IPS-15b (cell line): ENCODE measurements around the gene TET1.
"Not testable (repeated sequence)": the region's sequence is repeated elsewhere in the genome, so short reads cannot be mapped to it uniquely, and the experiment has no call there.

ENCODE experiments used
- H3K27me3 ChIP-seq: one replicate; pipeline ENCODE4 v1.6.1; 2013; ENCODE audit warnings: low read length; ENCODE audit not compliant: control insufficient read depth, insufficient read depth
- H3K36me3 ChIP-seq: one replicate; pipeline ENCODE4 v1.6.1; 2013; ENCODE audit warnings: low read length; ENCODE audit not compliant: control insufficient read depth, insufficient read depth
- H3K4me1 ChIP-seq: one replicate; pipeline ENCODE4 v1.6.1; 2013; ENCODE audit warnings: mild to moderate bottlenecking, low read length; ENCODE audit not compliant: control insufficient read depth, insufficient read depth
- H3K4me3 ChIP-seq: one replicate; pipeline ENCODE4 v1.5.1; 2013; ENCODE audit warnings: low read depth, low read length
- H3K9ac ChIP-seq: one replicate; pipeline ENCODE4 v1.6.1; 2013; ENCODE audit warnings: low read depth, mild to moderate bottlenecking, low read length
- H3K9me3 ChIP-seq: one replicate; pipeline ENCODE4 v1.6.1; 2013; ENCODE audit warnings: mild to moderate bottlenecking, low read length; ENCODE audit not compliant: control insufficient read depth, insufficient read depth

The TET1 gene

DNA sequence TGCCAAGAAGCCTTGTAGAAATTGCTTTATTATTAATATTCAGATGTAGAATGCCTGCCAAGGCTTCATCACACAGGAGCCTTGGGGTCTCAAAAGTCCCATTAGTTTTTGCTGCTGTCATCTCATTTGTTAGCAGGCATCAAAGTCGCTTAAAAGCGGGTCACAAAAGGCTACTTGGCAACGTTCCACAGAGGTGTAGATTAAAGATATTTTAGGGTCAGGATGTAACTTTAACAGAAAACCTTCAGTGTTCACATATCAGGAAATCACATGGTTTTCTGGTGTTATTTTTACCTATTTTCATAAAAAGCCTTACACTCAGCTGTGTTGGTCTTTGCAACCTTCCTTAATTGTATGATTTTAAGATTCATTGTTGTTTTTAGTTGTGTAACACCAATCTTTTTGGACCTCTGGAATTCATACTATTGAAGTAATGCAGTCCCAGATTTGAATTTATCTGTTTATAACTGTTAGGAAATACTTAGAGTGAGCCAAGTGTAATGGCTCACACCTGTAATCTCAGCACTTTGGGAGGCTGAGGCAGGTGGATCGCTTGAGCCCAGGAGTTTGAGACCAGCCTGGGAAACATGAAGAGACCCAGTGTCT lies 65.3 kb downstream of the TET1 start:
- Histone ChIP-seq H3K4me3 (no peak overlapping the region), H3K9ac (no peak overlapping the region), H3K36me3 (peaks cover 3% of the 10 kb centered on the region), H3K9me3 (no peaks in the 10 kb centered on the region), H3K4me1 (peaks cover 3% of the 10 kb centered on the region), H3K27me3 (no peaks in the 10 kb centered on the region)

DNA sequence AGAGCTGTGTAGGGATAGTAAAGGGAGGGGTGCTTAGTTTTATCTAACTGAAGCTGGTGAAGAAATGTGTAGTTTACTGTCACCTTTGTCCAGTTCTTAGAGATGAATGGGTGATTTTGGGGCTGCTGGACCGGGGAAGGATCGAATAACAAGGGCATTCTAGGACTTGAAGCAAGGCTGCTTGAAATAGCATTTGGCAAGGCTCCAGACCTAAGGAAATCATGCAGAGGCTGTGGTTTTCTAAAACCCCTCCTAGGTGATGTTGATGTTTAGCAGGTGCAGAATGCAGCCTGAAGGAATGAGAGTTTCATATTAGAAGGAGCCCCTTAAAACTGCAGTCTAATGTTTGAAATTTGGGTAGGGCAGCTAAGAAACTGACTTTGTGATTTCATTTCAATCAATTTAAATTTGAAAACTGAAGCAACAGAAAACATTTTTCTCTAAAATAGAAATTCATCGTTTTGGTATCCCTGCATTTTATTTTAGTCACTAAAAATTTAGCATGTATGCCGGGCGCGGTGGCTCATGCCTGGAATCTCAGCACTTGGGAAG lies 68.5 kb downstream of the TET1 start:
- Histone ChIP-seq H3K27me3 (no peaks in the 10 kb centered on the region), H3K4me1 (no peaks in the 10 kb centered on the region), H3K36me3 (peaks cover 3% of the 10 kb centered on the region), H3K9ac (no peak overlapping the region), H3K4me3 (no peak overlapping the region), H3K9me3 (no peaks in the 10 kb centered on the region)

DNA sequence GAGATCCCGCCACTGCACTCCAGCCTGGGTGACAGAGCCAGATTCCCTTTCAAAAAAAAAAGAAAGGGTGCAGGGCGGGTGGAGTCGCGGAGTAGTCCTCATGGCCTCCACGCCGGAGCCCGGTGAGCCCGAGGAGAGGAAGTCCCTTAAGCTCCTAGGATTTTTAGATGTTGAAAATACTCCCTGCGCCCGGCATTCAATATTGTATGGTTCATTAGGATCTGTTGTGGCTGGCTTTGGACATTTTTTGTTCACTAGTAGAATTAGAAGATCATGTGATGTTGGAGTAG lies 72.1 kb downstream of the TET1 start:
- H3K9ac ChIP-seq, H3K4me1 ChIP-seq, H3K4me3 ChIP-seq, H3K9me3 ChIP-seq, H3K27me3 ChIP-seq, H3K36me3 ChIP-seq: not testable (repeated sequence)

DNA sequence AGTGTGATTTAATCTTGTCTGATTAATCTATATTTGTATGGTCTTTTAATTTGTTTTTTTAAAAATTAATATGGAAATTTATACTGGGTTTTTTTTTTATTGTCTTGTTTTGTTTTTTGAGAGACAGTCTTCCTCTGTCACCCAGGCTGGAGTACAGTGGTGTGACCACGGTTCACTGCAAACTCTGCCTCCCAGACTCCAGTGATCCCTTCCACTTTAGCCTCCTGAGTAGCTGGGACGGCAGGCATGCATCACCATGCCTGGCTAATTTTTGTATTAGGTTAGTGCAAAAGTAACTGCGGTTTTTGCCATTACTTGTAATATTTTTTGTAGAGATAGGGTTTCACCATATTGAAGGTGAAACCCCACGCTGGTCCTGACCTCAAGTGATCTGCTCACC lies 73.1 kb downstream of the TET1 start:
- Histone ChIP-seq H3K9me3 (no peaks in the 10 kb centered on the region), H3K4me1 (no peaks in the 10 kb centered on the region), H3K27me3 (no peaks in the 10 kb centered on the region), H3K4me3 (no peak overlapping the region), H3K9ac (no peak overlapping the region), H3K36me3 (peaks cover 3% of the 10 kb centered on the region)

DNA sequence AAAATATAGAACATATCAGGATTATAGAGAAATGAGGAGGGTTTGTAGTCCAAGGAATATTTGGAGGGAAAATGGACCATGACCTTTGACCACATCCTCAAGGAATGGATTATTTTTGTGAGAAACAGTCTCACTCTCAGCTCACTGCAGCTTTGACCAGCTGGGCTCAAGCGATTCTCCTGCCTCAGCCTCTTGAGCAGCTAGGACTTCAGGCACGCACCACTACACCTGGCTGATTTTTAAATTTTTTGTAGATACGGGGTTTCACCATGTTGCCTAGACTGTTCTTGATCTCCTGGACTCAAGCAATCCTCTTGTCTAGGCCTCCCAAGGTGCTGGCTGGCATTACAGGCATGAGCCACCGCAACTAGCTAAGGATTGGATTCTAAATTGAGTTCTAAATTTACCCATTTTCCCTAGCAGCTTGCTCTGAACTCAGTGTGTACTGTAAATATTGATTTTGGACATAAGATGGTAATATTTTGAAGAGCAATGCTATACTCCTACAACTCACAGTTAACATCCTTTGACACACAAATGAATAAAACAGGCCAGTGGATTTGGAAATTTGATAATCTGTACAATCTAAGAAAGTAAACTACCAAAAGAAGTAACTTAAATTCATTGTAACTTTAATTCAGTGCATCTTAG lies 73.8 kb downstream of the TET1 start:
- Histone ChIP-seq H3K4me1 (no peaks in the 10 kb centered on the region), H3K36me3 (peaks cover 3% of the 10 kb centered on the region), H3K27me3 (no peaks in the 10 kb centered on the region), H3K9me3 (no peaks in the 10 kb centered on the region), H3K4me3 (no peak overlapping the region), H3K9ac (no peak overlapping the region)

DNA sequence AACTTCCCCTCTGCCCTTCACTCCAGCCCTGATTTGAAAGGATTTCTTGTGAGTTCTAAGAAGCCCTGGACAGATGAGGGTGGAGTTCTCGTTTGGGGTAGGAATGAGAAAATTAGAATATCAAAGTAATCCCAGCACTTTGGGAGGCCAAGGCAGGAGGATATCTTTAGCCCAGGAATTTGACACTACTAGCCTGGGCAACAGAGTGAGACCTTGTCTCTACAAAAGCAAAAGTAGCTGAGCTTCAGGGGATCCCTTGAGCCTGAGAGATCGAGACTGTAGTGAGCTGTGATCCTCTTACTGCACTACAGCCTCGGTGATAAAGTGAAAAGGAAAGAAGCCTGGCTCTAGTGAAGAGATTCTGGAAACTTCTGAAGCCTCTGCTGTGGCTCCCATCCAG lies 76.2 kb downstream of the TET1 start:
- Histone ChIP-seq H3K4me1 (no peaks in the 10 kb centered on the region), H3K27me3 (no peaks in the 10 kb centered on the region), H3K36me3 (no peaks in the 10 kb centered on the region), H3K9ac (no peak overlapping the region), H3K9me3 (no peaks in the 10 kb centered on the region), H3K4me3 (no peak overlapping the region)

DNA sequence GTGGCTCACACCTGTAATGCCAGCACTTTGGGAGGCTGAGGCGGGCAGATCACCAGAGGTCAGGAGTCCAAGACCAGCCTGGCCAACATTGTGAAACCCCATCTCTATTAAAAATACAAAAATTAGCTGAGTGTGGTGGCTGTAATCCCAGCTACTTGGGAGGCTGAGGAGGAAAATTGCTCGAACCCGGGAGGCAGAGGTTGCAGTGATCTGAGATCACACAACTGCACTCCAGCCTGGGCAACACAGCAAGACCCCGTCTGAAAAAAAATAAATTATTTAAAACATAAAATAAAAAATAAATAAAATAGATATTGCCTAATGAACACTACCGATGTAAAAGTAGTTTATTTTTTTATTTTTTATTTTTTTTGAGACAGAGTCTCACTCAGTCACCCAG lies 83.4 kb downstream of the TET1 start:
- not testable (repeated sequence) for H3K4me1 ChIP-seq, H3K9me3 ChIP-seq, H3K27me3 ChIP-seq, H3K9ac ChIP-seq, H3K4me3 ChIP-seq
- H3K36me3 ChIP-seq, result peaks cover 11% of the 10 kb centered on the region

DNA sequence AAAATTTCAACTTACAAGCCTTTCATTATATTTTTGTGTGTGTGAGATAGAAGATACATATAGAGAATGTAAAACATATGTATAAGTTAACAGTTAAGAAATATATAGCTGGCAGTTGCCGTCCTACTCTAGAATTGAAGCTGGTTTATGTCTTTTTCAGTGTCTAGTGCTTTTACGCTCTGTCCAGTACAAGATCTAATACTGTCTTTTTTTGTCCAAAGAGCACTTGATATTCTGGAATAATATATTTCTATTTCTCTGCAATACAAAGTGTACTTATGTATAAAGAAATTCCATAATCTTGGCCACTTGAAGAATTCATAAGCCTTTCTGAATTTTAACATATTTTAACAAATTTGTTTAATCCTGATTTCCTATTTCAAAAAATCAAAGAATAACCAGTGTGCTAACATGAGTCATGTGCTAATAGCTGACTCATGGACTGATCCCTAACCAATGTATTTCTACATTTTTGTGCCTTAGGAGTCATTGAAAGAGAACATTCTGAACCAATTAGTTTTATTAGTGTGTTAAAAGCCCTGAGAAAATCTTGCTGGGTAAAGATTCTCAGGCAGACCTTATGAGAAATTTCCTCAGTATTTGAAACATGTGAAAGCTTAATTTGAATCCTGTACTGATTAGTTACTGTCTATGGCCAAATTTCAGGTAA lies 87.7 kb downstream of the TET1 start:
- H3K4me3 ChIP-seq, result no peak overlapping the region
- no peaks in the 10 kb centered on the region for H3K9me3 ChIP-seq
- H3K9ac ChIP-seq, result no peak overlapping the region
- H3K36me3 ChIP-seq, result peaks cover 11% of the 10 kb centered on the region
- no peaks in the 10 kb centered on the region for H3K4me1 ChIP-seq
- H3K27me3 ChIP-seq, result no peaks in the 10 kb centered on the region

DNA sequence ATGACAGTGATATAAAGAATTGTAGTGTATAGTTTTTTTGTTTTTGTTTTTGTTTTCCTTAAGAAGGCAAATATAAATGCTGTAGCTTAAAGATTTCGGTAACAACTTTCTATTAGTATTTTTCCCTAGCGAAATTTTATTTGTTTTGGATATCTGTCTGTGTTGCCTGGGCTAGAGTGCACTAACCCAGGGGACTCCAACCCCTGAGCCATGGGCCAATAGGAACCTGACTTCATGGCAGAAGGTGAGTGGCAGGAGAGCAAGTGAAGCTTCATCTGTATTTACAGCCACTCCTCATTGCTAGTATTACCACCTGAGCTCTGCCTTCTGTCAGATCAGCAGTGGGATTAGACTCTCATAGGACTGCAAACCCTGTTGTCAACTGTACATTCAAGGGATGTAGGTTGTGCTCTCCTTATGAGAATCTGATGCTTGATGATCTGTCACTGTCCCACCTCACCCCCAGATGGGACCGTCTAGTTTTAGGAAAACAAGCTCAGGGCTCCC lies 95.5 kb downstream of the TET1 start:
- Histone ChIP-seq H3K36me3 (peaks cover 15% of the 10 kb centered on the region), H3K4me3 (no peak overlapping the region), H3K27me3 (no peaks in the 10 kb centered on the region), H3K4me1 (no peaks in the 10 kb centered on the region), H3K9me3 (no peaks in the 10 kb centered on the region), H3K9ac (no peak overlapping the region)

DNA sequence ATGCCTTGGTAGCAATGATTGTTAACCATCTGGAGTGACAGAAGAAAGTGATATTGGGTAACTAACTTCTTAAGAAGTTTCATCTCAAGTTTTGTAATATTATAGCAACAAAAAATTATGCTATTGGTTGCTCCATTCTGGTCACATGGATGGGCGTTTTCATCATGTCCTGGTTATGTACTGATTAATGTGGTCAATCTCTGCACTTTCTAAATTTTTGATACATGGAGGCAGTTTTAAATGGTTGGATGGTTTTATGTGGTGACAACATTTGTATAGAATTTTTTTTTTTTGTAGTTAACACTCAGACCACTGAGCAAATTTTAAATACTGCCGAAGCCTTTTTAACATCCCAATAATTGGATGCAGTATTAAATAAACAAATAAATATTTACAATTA lies 105.7 kb downstream of the TET1 start:
- H3K9me3 ChIP-seq, result no peaks in the 10 kb centered on the region
- no peak overlapping the region for H3K4me3 ChIP-seq
- no peak overlapping the region for H3K9ac ChIP-seq
- H3K4me1 ChIP-seq, result no peaks in the 10 kb centered on the region
- no peaks in the 10 kb centered on the region for H3K27me3 ChIP-seq
- peaks cover 5% of the 10 kb centered on the region for H3K36me3 ChIP-seq

DNA sequence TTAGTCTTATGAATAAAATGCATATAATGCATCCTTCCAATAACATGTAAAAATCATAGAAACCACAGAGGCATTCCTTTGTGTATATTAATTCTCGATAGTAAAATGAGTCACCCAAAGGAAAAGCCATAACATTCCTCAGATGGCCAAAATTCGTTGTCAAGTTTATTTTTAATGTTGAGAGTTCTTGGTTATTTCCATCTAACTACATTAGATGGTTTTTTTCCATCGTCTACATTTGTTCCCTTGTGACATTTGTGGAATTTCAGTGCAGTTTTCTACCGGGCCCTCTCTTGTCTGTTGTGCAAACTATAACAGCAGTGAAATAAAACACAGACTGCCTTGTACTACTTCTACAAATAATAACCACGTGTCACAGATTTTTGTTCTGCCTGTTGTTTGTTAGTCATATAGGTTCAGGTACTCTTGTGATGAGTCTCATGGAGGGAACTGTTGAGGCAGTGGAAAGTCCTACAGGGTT lies 106.2 kb downstream of the TET1 start:
- Histone ChIP-seq H3K9ac (no peak overlapping the region), H3K4me3 (no peak overlapping the region), H3K9me3 (no peaks in the 10 kb centered on the region), H3K27me3 (no peaks in the 10 kb centered on the region), H3K4me1 (no peaks in the 10 kb centered on the region), H3K36me3 (peaks cover 5% of the 10 kb centered on the region)

DNA sequence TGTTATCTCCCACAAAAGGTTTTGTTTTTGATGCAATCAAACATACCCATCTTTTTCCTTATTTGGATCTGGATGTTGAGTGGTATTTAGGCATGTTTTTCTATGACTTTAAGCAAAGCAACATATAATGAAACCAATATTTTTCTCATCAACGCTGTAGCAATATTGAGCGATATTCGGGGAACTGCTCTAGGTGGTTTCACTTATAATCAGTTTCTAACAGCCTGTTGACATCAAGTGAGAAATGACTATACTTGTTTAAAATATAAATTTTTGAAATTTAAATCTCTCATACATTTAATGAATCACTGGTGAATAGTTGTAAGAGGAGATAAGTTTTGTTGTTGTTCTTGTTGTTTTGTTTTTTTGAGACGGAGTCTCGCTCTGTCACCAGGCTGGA lies 108.1 kb downstream of the TET1 start:
- Histone ChIP-seq H3K36me3 (peaks cover 5% of the 10 kb centered on the region), H3K9ac (no peak overlapping the region), H3K4me3 (no peak overlapping the region), H3K4me1 (no peaks in the 10 kb centered on the region), H3K27me3 (no peaks in the 10 kb centered on the region), H3K9me3 (no peaks in the 10 kb centered on the region)
